Measurements from ENCODE around the gene NCEH1.

The NCEH1 gene

GRCh38 chr3:172604895-172605646 lies 105.8 kb downstream of the NCEH1 start:
- TF ChIP-seq CTCF (IDR thresholded peaks at IDR 0.05; ENCODE audit: low read depth, low read length, poor library complexity, severe bottlenecking) (no peak), EZH2phosphoT487 (IDR thresholded peaks at IDR 0.05; ENCODE audit: borderline replicate concordance, low read length) (no peak)
- H3K4me3 ChIP-seq (ENCODE audit: low read length) = no peak overlapping the region
- H3K79me2 ChIP-seq (ENCODE audit: control insufficient read depth, low read length) = no peaks in the 10 kb centered on the region
- H3K9me2 ChIP-seq (replicated peaks; ENCODE audit: control insufficient read depth, low read length) = no peaks in the 10 kb centered on the region
- no peaks in the 10 kb centered on the region for H4K20me1 ChIP-seq (ENCODE audit: control insufficient read depth, insufficient read depth, low read depth, low read length)
- no peaks in the 10 kb centered on the region for H3K4me1 ChIP-seq (ENCODE audit: control insufficient read depth, low read length)
- no peaks in the 10 kb centered on the region for H3F3A ChIP-seq (ENCODE audit: control insufficient read depth, insufficient read depth)
- H3K27ac ChIP-seq (ENCODE audit: low read depth, low read length) = no peak overlapping the region
- no peaks in the 10 kb centered on the region for H3K27me3 ChIP-seq (ENCODE audit: control insufficient read depth, low read length)
- H3K9me3 ChIP-seq (ENCODE audit: control insufficient read depth, insufficient read depth, low read length) = no peaks in the 10 kb centered on the region
- H3K36me3 ChIP-seq (ENCODE audit: control insufficient read depth, low read length) = no peaks in the 10 kb centered on the region
- H3K4me2 ChIP-seq (ENCODE audit: low read length) = no peak overlapping the region

- Histone ChIP-seq H3K27me3 (ENCODE audit: control insufficient read depth, low read length) (no peaks in the 10 kb centered on the region), H3F3A (ENCODE audit: control insufficient read depth, insufficient read depth) (no peaks in the 10 kb centered on the region), H3K4me2 (ENCODE audit: low read length) (no peak overlapping the region), H4K20me1 (ENCODE audit: control insufficient read depth, insufficient read depth, low read depth, low read length) (no peaks in the 10 kb centered on the region), H3K4me1 (ENCODE audit: control insufficient read depth, low read length) (no peaks in the 10 kb centered on the region), H3K9me2 (replicated peaks; ENCODE audit: control insufficient read depth, low read length) (no peaks in the 10 kb centered on the region), H3K27ac (ENCODE audit: low read depth, low read length) (no peak overlapping the region), H3K79me2 (ENCODE audit: control insufficient read depth, low read length) (no peaks in the 10 kb centered on the region), H3K9me3 (ENCODE audit: control insufficient read depth, insufficient read depth, low read length) (no peaks in the 10 kb centered on the region), H3K36me3 (ENCODE audit: control insufficient read depth, low read length) (no peaks in the 10 kb centered on the region), H3K4me3 (ENCODE audit: low read length) (no peak overlapping the region)
- TF ChIP-seq EZH2phosphoT487 (IDR thresholded peaks at IDR 0.05; ENCODE audit: borderline replicate concordance, low read length) (no peak), CTCF (IDR thresholded peaks at IDR 0.05; ENCODE audit: low read depth, low read length, poor library complexity, severe bottlenecking) (no peak)
These were observed 109.6 kb downstream of the NCEH1 start for GRCh38 chr3:172601066-172601832.

GRCh38 chr3:172600644-172601065 lies 110.2 kb downstream of the NCEH1 start:
- Histone ChIP-seq H3F3A (ENCODE audit: control insufficient read depth, insufficient read depth) (no peaks in the 10 kb centered on the region), H3K79me2 (ENCODE audit: control insufficient read depth, low read length) (no peaks in the 10 kb centered on the region), H3K9me2 (replicated peaks; ENCODE audit: control insufficient read depth, low read length) (no peaks in the 10 kb centered on the region), H3K4me1 (ENCODE audit: control insufficient read depth, low read length) (no peaks in the 10 kb centered on the region), H3K36me3 (ENCODE audit: control insufficient read depth, low read length) (no peaks in the 10 kb centered on the region), H4K20me1 (ENCODE audit: control insufficient read depth, insufficient read depth, low read depth, low read length) (no peaks in the 10 kb centered on the region), H3K27ac (ENCODE audit: low read depth, low read length) (no peak overlapping the region), H3K4me2 (ENCODE audit: low read length) (no peak overlapping the region), H3K4me3 (ENCODE audit: low read length) (no peak overlapping the region), H3K9me3 (ENCODE audit: control insufficient read depth, insufficient read depth, low read length) (no peaks in the 10 kb centered on the region), H3K27me3 (ENCODE audit: control insufficient read depth, low read length) (no peaks in the 10 kb centered on the region)
- TF ChIP-seq CTCF (IDR thresholded peaks at IDR 0.05; ENCODE audit: low read depth, low read length, poor library complexity, severe bottlenecking) (no peak), EZH2phosphoT487 (IDR thresholded peaks at IDR 0.05; ENCODE audit: borderline replicate concordance, low read length) (no peak)

Data from DOHH2 (cell line).